ENCODE results near the gene GAB1. TPM values are rescaled to one million over a fixed set of nuclear protein-coding genes. Genes with fewer than 3 reads are reported as not detected.
A peak's percentile ranks its signal among the peaks of the same experiment; 100 is the strongest.

Gene GAB1
- total and polyA plus RNA-seq, 2 of the 13 experiments (the other 11 are each of a cell fraction or from before 2014, with no cell fraction given) = 8.7 to 14.7 TPM

- TF ChIP-seq ZNF605 (CRISPR knock-in tag; IDR thresholded peaks at IDR 0.05) (peak; percentile 77), ATM (IDR thresholded peaks at IDR 0.05; ENCODE audit: borderline replicate concordance) (no peak), PTBP1 (IDR thresholded peaks at IDR 0.05; ENCODE audit: low read depth, low read length, poor library complexity, severe bottlenecking) (no peak), CSRNP1 (CRISPR knock-in tag; IDR thresholded peaks at IDR 0.05) (0 out of 2 replicates have a peak, but pooled peaks have one; percentile 5), ZNF331 (CRISPR knock-in tag; IDR thresholded peaks at IDR 0.05) (no peak), GRHL1 (CRISPR knock-in tag; conservative IDR thresholded peaks at IDR 0.05) (no peak), HDAC6 (IDR thresholded peaks at IDR 0.05; ENCODE audit: low read depth, low read length) (no peak), FOXK1 (CRISPR knock-in tag; IDR thresholded peaks at IDR 0.05; ENCODE audit: borderline replicate concordance, low read depth) (no peak), ZNF160 (CRISPR knock-in tag; IDR thresholded peaks at IDR 0.05) (no peak; the same call in 1 of the 2 replicates), FUBP1 (CRISPR knock-in tag; IDR thresholded peaks at IDR 0.05; ENCODE audit: borderline replicate concordance) (no peak), HNRNPLL (IDR thresholded peaks at IDR 0.05; ENCODE audit: low read depth, low read length, poor library complexity, severe bottlenecking) (peak; percentile 65), TFE3 (CRISPR knock-in tag; IDR thresholded peaks at IDR 0.05) (no peak; the same call in 1 of the 2 replicates), ZNF501 (CRISPR knock-in tag; IDR thresholded peaks at IDR 0.05) (peak; percentile 22; the same call in 1 of the 2 replicates), ATF7 (IDR thresholded peaks at IDR 0.05) (no peak), ATF7 (CRISPR knock-in tag; IDR thresholded peaks at IDR 0.05) (no peak), ZNF577 (CRISPR knock-in tag; IDR thresholded peaks at IDR 0.05; ENCODE audit: borderline replicate concordance, low read depth) (no peak), NFATC3 (CRISPR knock-in tag; IDR thresholded peaks at IDR 0.05) (no peak), ZNF124 (CRISPR knock-in tag; IDR thresholded peaks at IDR 0.05) (no peak), ZFP90 (CRISPR knock-in tag; IDR thresholded peaks at IDR 0.05; ENCODE audit: borderline replicate concordance) (no peak; the same call in 1 of the 2 replicates), FOXP4 (CRISPR knock-in tag; IDR thresholded peaks at IDR 0.05) (no peak)
Measured at GRCh38 chr4:143335979-143336780, 496 bp upstream of the GAB1 start (continued).
